RWPE2 (cell line): ENCODE results near the gene VOPP1.

Source experiments
- ATAC-seq: fragments of 200-7000 bp; cut with Tn5 transposase; 3 replicates; pipeline ENCODE4 v1.9.1; 2021; ENCODE audit warnings: low read depth
- DNase-seq: peaks from one replicate; pipeline ENCODE4 v3.0.0-alpha.2; 2020; ENCODE audit warnings: low spot score
- H3K27ac ChIP-seq: fragments of 450-650 bp; 2 replicates; pipeline ENCODE4 v1.5.1; 2017; ENCODE audit warnings: mild to moderate bottlenecking; ENCODE audit not compliant: poor library complexity, severe bottlenecking
- H3K27me3 ChIP-seq: fragments of 250-450 bp; sonication (Bioruptor Pico); 2 replicates; pipeline ENCODE4 v1.5.1; 2021; ENCODE audit warnings: mild to moderate bottlenecking, moderate library complexity; ENCODE audit not compliant: insufficient read depth, poor library complexity, severe bottlenecking
- H3K36me3 ChIP-seq: fragments of 250-450 bp; sonication (Bioruptor Pico); 2 replicates; pipeline ENCODE4 v1.5.1; 2020; ENCODE audit warnings: low read depth, mild to moderate bottlenecking, moderate library complexity
- H3K4me1 ChIP-seq: fragments of 250-450 bp; sonication (Bioruptor Pico); 2 replicates; pipeline ENCODE4 v1.5.1; 2021; ENCODE audit warnings: mild to moderate bottlenecking, moderate library complexity; ENCODE audit not compliant: insufficient read depth, poor library complexity, severe bottlenecking
- H3K4me3 ChIP-seq: fragments of 250-450 bp; sonication (Bioruptor Pico); 2 replicates; pipeline ENCODE4 v1.5.1; 2021; ENCODE audit warnings: mild to moderate bottlenecking, moderate library complexity; ENCODE audit not compliant: severe bottlenecking
- H3K9me3 ChIP-seq: fragments of 250-450 bp; sonication (Bioruptor Pico); 2 replicates; pipeline ENCODE4 v1.5.1; 2021; ENCODE audit warnings: mild to moderate bottlenecking, moderate library complexity; ENCODE audit not compliant: severe bottlenecking
- TF ChIP-seq, protein P1 (sequence below): fragments of 450-650 bp; IDR thresholded peaks from one replicate; pipeline ENCODE4 v1.5.1; 2017; ENCODE audit warnings: mild to moderate bottlenecking, moderate library complexity; ENCODE audit not compliant: poor library complexity, severe bottlenecking

Gene VOPP1

DNA sequence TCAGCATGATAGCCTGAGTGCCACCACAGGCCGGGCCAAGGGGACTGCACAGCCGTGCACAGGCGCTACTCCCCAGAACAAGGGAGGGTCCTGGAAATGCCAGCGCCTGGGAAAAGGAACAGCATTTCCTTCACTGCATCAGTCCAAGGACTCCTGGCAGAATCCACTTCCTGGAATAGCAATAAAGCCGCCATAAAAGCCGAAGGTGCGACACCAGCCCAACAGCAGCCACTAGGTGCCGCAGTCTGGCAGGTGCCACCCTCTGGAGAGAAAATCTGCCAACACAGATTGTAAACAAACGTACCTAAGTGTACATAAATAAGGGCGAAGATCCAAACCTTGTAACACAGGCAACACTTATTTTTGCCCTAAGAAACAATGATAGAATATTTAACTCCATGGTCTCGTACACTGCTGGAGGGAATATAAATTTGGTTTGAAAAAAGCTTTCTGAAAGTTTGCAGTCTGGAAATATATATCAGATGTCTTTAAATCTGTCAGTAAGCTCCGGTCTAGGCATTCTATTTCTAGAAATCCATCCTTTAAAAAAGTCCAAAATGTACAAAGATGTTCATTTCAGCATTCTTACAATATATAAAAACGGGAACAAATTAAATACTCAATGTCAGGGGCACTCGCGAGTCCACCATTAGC is 22.2 kb downstream of the VOPP1 start:
- Histone ChIP-seq H3K27ac (no peak overlapping the region), H3K36me3 (no peaks in the 10 kb centered on the region; the same call in none of the 2 replicates), H3K4me3 (no peak overlapping the region), H3K9me3 (no peaks in the 10 kb centered on the region), H3K4me1 (peaks cover 51% of the 10 kb centered on the region), H3K27me3 (no peaks in the 10 kb centered on the region)
- TF ChIP-seq, protein P1, sequence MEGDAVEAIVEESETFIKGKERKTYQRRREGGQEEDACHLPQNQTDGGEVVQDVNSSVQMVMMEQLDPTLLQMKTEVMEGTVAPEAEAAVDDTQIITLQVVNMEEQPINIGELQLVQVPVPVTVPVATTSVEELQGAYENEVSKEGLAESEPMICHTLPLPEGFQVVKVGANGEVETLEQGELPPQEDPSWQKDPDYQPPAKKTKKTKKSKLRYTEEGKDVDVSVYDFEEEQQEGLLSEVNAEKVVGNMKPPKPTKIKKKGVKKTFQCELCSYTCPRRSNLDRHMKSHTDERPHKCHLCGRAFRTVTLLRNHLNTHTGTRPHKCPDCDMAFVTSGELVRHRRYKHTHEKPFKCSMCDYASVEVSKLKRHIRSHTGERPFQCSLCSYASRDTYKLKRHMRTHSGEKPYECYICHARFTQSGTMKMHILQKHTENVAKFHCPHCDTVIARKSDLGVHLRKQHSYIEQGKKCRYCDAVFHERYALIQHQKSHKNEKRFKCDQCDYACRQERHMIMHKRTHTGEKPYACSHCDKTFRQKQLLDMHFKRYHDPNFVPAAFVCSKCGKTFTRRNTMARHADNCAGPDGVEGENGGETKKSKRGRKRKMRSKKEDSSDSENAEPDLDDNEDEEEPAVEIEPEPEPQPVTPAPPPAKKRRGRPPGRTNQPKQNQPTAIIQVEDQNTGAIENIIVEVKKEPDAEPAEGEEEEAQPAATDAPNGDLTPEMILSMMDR = peak; percentile 43
- no peak for ATAC-seq
- DNase-seq = no peak

DNA sequence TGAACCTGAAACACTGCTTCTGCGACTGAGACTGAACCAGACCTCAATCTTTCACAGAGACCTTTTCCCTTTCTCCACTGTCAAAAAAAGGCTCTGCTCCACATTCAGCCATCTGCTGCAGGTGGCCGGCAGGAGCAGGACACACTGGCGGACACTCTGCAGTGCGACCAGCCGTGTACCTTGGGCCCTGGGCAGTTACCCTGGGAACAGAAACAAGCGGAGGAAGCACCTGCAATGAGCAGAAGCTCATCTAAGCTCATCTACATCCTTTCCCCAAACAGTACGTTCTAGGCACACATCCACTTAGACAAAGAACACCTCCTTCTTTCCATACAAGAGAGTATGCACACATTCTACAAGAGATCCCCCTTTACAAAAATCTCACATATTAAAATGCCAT is 22.8 kb downstream of the VOPP1 start:
- H3K27ac ChIP-seq = no peak overlapping the region
- ATAC-seq (no peak), DNase-seq (no peak)
- no peak overlapping the region for H3K4me3 ChIP-seq
- peaks cover 49% of the 10 kb centered on the region for H3K4me1 ChIP-seq
- TF ChIP-seq, protein P1 = no peak
- H3K9me3 ChIP-seq = no peaks in the 10 kb centered on the region
- H3K27me3 ChIP-seq = no peaks in the 10 kb centered on the region
- H3K36me3 ChIP-seq = peaks cover 4% of the 10 kb centered on the region; the same call in 1 of the 2 replicates

DNA sequence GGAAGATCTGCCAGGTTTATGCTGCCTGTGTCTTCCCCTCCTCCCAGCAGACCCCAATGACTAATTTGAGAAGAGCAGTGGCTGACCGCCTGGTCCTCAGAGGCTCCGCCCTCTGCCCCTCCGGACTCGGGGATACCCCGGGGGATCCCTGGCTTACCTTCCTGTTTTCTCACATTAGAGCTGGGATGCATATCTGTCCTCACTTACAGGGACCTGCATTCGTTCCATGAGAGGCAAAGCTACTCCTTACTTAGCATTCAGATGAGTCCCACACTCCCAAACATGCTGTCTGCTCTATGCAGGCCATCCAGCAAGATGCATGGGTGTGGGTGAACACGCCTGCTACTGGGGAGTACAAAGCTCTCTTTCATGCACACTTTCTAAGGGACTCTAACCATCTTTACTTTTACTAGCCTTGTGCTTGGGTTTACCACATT is 24.0 kb downstream of the VOPP1 start:
- no peaks in the 10 kb centered on the region for H3K27me3 ChIP-seq
- H3K36me3 ChIP-seq = peaks cover 13% of the 10 kb centered on the region
- TF ChIP-seq, protein P1 = no peak
- H3K4me1 ChIP-seq = peaks cover 48% of the 10 kb centered on the region
- H3K4me3 ChIP-seq = no peak overlapping the region
- no peaks in the 10 kb centered on the region for H3K9me3 ChIP-seq
- no peak for ATAC-seq
- no peak for DNase-seq
- H3K27ac ChIP-seq = no peak overlapping the region

DNA sequence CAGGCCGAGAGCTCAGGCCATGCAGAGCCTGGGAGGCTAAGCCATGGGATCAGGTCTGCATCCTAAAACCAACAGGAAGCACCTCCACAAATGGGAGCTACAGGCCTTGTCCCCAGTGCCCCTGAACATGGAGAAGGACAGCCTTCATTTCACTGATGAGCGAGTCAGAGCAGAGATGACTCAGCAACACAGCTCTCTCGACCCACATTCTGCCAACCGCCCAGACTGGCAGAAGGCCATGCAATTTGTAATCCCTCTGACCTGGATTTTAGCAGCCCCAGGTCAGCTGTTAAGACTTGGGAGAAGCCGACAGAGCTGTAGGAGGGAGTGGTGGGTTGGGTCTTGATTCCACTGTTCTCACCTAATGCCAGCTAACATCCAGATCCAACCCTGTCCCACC is 25.5 kb downstream of the VOPP1 start:
- peak overlapping the region; percentile 19 for H3K27ac ChIP-seq
- DNase-seq = peak; percentile 89
- no peak overlapping the region for H3K4me3 ChIP-seq
- ATAC-seq = peak; percentile 95
- H3K36me3 ChIP-seq = peaks cover 13% of the 10 kb centered on the region
- H3K27me3 ChIP-seq = no peaks in the 10 kb centered on the region
- H3K4me1 ChIP-seq = peaks cover 37% of the 10 kb centered on the region
- TF ChIP-seq, protein P1 = no peak
- H3K9me3 ChIP-seq = no peaks in the 10 kb centered on the region

DNA sequence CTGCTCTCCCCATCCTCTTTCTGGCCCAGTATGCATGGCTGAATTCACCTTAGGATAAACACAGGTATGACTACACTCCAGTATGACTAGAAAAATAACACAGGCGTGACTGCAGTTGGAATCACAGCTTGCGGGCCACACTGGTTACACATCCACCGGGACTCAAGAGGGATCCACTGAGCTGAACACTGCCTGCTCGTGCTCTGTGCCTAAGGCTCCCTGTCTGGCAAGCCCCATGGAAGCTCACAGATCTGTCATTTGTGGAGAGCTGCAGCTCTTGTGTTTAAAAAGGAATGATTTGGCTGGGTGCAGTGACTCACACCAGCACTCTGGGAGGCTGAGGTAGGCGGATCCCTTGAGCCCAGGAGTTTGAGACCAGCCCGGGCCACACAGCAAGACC is 26.8 kb downstream of the VOPP1 start:
- Histone ChIP-seq H3K36me3 (peaks cover 13% of the 10 kb centered on the region), H3K27ac (peak overlapping the region; percentile 19), H3K4me3 (no peak overlapping the region), H3K4me1 (peaks cover 26% of the 10 kb centered on the region), H3K9me3 (no peaks in the 10 kb centered on the region), H3K27me3 (no peaks in the 10 kb centered on the region)
- DNase-seq (no peak), ATAC-seq (peak; percentile 49)
- TF ChIP-seq, protein P1 = no peak
